ENCODE results near the gene SPATA13.

GRCh38 chr13:24273926-24274325, 113.4 kb downstream of the SPATA13 start:
- no peak for TF ChIP-seq PATZ1 (CRISPR knock-in tag; IDR thresholded peaks at IDR 0.05; ENCODE audit: borderline replicate concordance)
- TF ChIP-seq TOX (CRISPR knock-in tag; IDR thresholded peaks at IDR 0.05; ENCODE audit: borderline replicate concordance), result no peak
- no peak for TF ChIP-seq SNAI2 (CRISPR knock-in tag; IDR thresholded peaks at IDR 0.05)
- TF ChIP-seq ZNF70 (CRISPR knock-in tag; IDR thresholded peaks at IDR 0.05), result no peak
- no peak for TF ChIP-seq ZFP3 (CRISPR knock-in tag; IDR thresholded peaks at IDR 0.05)
- TF ChIP-seq ARNTL (CRISPR knock-in tag; IDR thresholded peaks at IDR 0.05; ENCODE audit: borderline replicate concordance, low read depth), result no peak
- TF ChIP-seq GLIS3 (CRISPR knock-in tag; IDR thresholded peaks at IDR 0.05), result no peak
- TF ChIP-seq TCF4 (CRISPR knock-in tag; IDR thresholded peaks at IDR 0.05; ENCODE audit: borderline replicate concordance), result no peak
- TF ChIP-seq ZNF565 (CRISPR knock-in tag; conservative IDR thresholded peaks at IDR 0.05; ENCODE audit: low read depth), result no peak

Measured in SK-N-SH treated with all-trans-retinoic acid at 6 μM for 48 hours (cell line).